PC-3 (cell line): Measurements from ENCODE around the gene NPIPA1. TPM values are rescaled to one million over a fixed set of nuclear protein-coding genes. Genes with fewer than 3 reads are reported as not detected.
"Not testable (repeated sequence)": the region's sequence is repeated elsewhere in the genome, so short reads cannot be mapped to it uniquely, and the experiment has no call there.

ENCODE experiments used
- ATAC-seq: fragments of 200-7000 bp; cut with Tn5 transposase; 2 replicates; pipeline ENCODE4 v1.9.1; 2020; ENCODE audit warnings: mild to moderate bottlenecking, moderate library complexity
- BruUV-seq: library from RNA; stranded (reverse); fragments of 400-500 nt; replicated peaks from 2 replicates; lab custom pipeline; 2021; lab: Mats Ljungman, UMichigan
- CTCF ChIA-PET: fragments of 300-600 bp; sonication (Branson Sonifier 250); formaldehyde crosslinking; loops from one replicate; lab custom pipeline; 2022; ENCODE audit warnings: antibody characterized with exemption; lab: Charles Lee
- POLR2A ChIA-PET: fragments of 300-600 bp; sonication (Branson Sonifier 250); formaldehyde crosslinking; loops from one replicate; lab custom pipeline; 2022; ENCODE audit warnings: antibody characterized with exemption; ENCODE audit not compliant: unreplicated experiment; lab: Charles Lee
- DNase-seq: peaks from one replicate; pipeline ENCODE4 v3.0.0-alpha.2; 2015
- H2AFZ ChIP-seq: fragments of 300-600 bp; sonication (generic); 2 replicates; pipeline ENCODE4 v1.6.0; 2016; ENCODE audit warnings: antibody characterized with exemption, low read length
- H3F3A ChIP-seq: fragments of 300-600 bp; sonication (generic); one replicate; pipeline ENCODE4 v1.6.0; 2017; ENCODE audit warnings: antibody characterized with exemption, low read length, control low read depth, mild to moderate bottlenecking; ENCODE audit not compliant: unreplicated experiment
- H3K27ac ChIP-seq: fragments of 300-600 bp; sonication (generic); 2 replicates; pipeline ENCODE4 v1.5.1; 2016; ENCODE audit warnings: mild to moderate bottlenecking, low read length
- H3K27me3 ChIP-seq: fragments of 300-600 bp; sonication (generic); 2 replicates; pipeline ENCODE4 v1.6.1; 2016; ENCODE audit warnings: low read length, mixed read lengths
- H3K36me3 ChIP-seq: fragments of 300-600 bp; sonication (generic); 2 replicates; pipeline ENCODE4 v1.6.1; 2016; ENCODE audit warnings: low read depth, mixed run types, low read length, mixed read lengths
- H3K4me1 ChIP-seq: fragments of 300-600 bp; sonication (generic); 2 replicates; pipeline ENCODE4 v1.5.1; 2016; ENCODE audit warnings: low read length; ENCODE audit not compliant: insufficient read depth
- H3K4me2 ChIP-seq: fragments of 300-600 bp; sonication (generic); 2 replicates; pipeline ENCODE4 v1.6.0; 2016; ENCODE audit warnings: low read length
- H3K4me3 ChIP-seq: fragments of 300-600 bp; sonication (generic); 2 replicates; pipeline ENCODE4 v1.5.1; 2016; ENCODE audit warnings: mild to moderate bottlenecking, low read length, mixed read lengths
- H3K79me2 ChIP-seq: fragments of 300-600 bp; sonication (generic); 2 replicates; pipeline ENCODE4 v1.6.1; 2017; ENCODE audit warnings: low read length, mixed read lengths
- H3K9ac ChIP-seq: fragments of 300-600 bp; sonication (generic); 2 replicates; pipeline ENCODE4 v1.6.0; 2016; ENCODE audit warnings: mild to moderate bottlenecking, low read length
- H3K9me2 ChIP-seq: fragments of 300-600 bp; sonication (generic); replicated peaks from 2 replicates; pipeline ENCODE4 v1.6.1; 2016; ENCODE audit warnings: mixed run types, low read length, mixed read lengths
- H3K9me3 ChIP-seq: fragments of 300-600 bp; sonication (generic); 2 replicates; pipeline ENCODE4 v1.6.1; 2016; ENCODE audit warnings: low read length, mixed read lengths
- H4K20me1 ChIP-seq: fragments of 300-600 bp; sonication (generic); 2 replicates; pipeline ENCODE4 v1.6.1; 2016; ENCODE audit warnings: low read length, mixed read lengths
- intact Hi-C: fragments of 100-400 bp; cut with micrococcal nuclease; formaldehyde crosslinking; loops from 2 replicates; pipeline ENCODE4 v1.9.0; 2023
- total RNA-seq: library from RNA; depleted of rRNA; stranded (reverse); fragments of >200 nt; gene quantifications from 2 replicates; pipeline ENCODE4 v1.2.3, GENCODE V29; 2014

Gene NPIPA1
- total RNA-seq, 1 experiment from 2014 or later = 16.8 TPM

GRCh38 chr16:14919837-14920600, 17.2 kb upstream of the NPIPA1 start:
- H3K27ac ChIP-seq, H3F3A ChIP-seq, POLR2A ChIA-PET, DNase-seq, CTCF ChIA-PET, BruUV-seq, intact Hi-C loops, H2AFZ ChIP-seq, H4K20me1 ChIP-seq, H3K4me1 ChIP-seq, H3K9ac ChIP-seq, H3K9me2 ChIP-seq, ATAC-seq, H3K36me3 ChIP-seq, H3K4me2 ChIP-seq, H3K79me2 ChIP-seq, H3K4me3 ChIP-seq, H3K27me3 ChIP-seq, H3K9me3 ChIP-seq: not testable (repeated sequence)

GRCh38 chr16:14922285-14922684, 15.0 kb upstream of the NPIPA1 start:
- H2AFZ ChIP-seq, H3K4me1 ChIP-seq, H3K9me3 ChIP-seq, H3K27ac ChIP-seq, BruUV-seq, H3K9ac ChIP-seq, POLR2A ChIA-PET, H3K27me3 ChIP-seq, ATAC-seq, H3K36me3 ChIP-seq, H3K79me2 ChIP-seq, H4K20me1 ChIP-seq, H3K4me3 ChIP-seq, DNase-seq, H3F3A ChIP-seq, H3K4me2 ChIP-seq, CTCF ChIA-PET, H3K9me2 ChIP-seq, intact Hi-C loops: not testable (repeated sequence)

DNA sequence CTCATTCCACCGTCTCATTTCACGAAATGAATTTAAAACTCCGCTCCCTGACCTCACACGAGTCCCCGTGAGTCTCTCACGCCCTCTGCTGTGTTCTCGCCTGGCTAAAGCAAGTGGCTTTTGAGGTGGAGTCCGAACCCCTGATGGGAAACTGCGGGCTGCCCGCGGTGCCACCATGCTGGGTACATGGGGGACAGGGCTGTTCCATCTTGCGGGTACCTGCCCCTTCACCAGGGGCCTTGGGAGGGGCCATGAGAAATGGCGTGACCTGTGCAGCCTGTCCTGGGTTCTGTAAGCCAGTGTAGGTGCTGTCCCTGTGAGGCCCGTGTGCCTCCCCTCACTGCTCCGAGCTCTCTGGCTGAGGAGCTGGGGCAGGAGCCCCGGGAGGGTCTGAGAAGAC, 14.3 kb upstream of the NPIPA1 start:
- H3K4me3 ChIP-seq, H3K79me2 ChIP-seq, ATAC-seq, H3K27me3 ChIP-seq, DNase-seq, CTCF ChIA-PET, H4K20me1 ChIP-seq, H2AFZ ChIP-seq, H3K9me2 ChIP-seq, H3K4me1 ChIP-seq, H3K9ac ChIP-seq, intact Hi-C loops, H3F3A ChIP-seq, H3K9me3 ChIP-seq, POLR2A ChIA-PET, BruUV-seq, H3K4me2 ChIP-seq, H3K36me3 ChIP-seq, H3K27ac ChIP-seq: not testable (repeated sequence)

GRCh38 chr16:14923394-14924088, 13.7 kb upstream of the NPIPA1 start:
- H3K27ac ChIP-seq, H3F3A ChIP-seq, H3K4me3 ChIP-seq, H3K36me3 ChIP-seq, H2AFZ ChIP-seq, H3K4me1 ChIP-seq, H3K9me2 ChIP-seq, H3K9ac ChIP-seq, H3K4me2 ChIP-seq, DNase-seq, H3K9me3 ChIP-seq, POLR2A ChIA-PET, intact Hi-C loops, H3K79me2 ChIP-seq, H3K27me3 ChIP-seq, BruUV-seq, CTCF ChIA-PET, H4K20me1 ChIP-seq, ATAC-seq: not testable (repeated sequence)

- H3K36me3 ChIP-seq, H3K79me2 ChIP-seq, H2AFZ ChIP-seq, H3K9ac ChIP-seq, H3F3A ChIP-seq, H3K27me3 ChIP-seq, H3K4me2 ChIP-seq, H3K9me3 ChIP-seq, H3K9me2 ChIP-seq, DNase-seq, BruUV-seq, CTCF ChIA-PET, H4K20me1 ChIP-seq, H3K4me1 ChIP-seq, intact Hi-C loops, ATAC-seq, H3K4me3 ChIP-seq, POLR2A ChIA-PET, H3K27ac ChIP-seq: not testable (repeated sequence)
These were observed 12.9 kb upstream of the NPIPA1 start for GRCh38 chr16:14924359-14924758.

GRCh38 chr16:14924982-14925381, 12.3 kb upstream of the NPIPA1 start:
- BruUV-seq, H3K27ac ChIP-seq, POLR2A ChIA-PET, H2AFZ ChIP-seq, H3K9me3 ChIP-seq, H3K4me1 ChIP-seq, ATAC-seq, H3F3A ChIP-seq, CTCF ChIA-PET, H3K9ac ChIP-seq, H4K20me1 ChIP-seq, DNase-seq, H3K4me2 ChIP-seq, H3K4me3 ChIP-seq, H3K79me2 ChIP-seq, H3K9me2 ChIP-seq, H3K27me3 ChIP-seq, H3K36me3 ChIP-seq, intact Hi-C loops: not testable (repeated sequence)
